Neural cell (in vitro differentiated cells): ENCODE results near the gene GUCA2B. TPM values are rescaled to one million over a fixed set of nuclear protein-coding genes. Genes with fewer than 3 reads are reported as not detected.

Source experiments
- H2AFZ ChIP-seq: fragments of 200-600, 300-800 bp; sonication (generic), shearing (Covaris generic); 2 replicates; pipeline ENCODE4 v1.6.0; 2014; ENCODE audit warnings: low read depth, mild to moderate bottlenecking, antibody characterized with exemption, low read length, moderate library complexity
- H3F3A ChIP-seq: fragments of 200-600 bp; shearing (Covaris generic); 2 replicates; pipeline ENCODE4 v1.6.1; 2016; ENCODE audit warnings: mild to moderate bottlenecking, moderate library complexity, mixed read lengths, antibody characterized with exemption, low read length; ENCODE audit not compliant: insufficient read depth, poor library complexity, severe bottlenecking
- H3K27ac ChIP-seq: fragments of 200-600, 300-800 bp; sonication (generic), shearing (Covaris generic); 2 replicates; pipeline ENCODE4 v1.5.1; 2014; ENCODE audit warnings: mild to moderate bottlenecking, low read length, moderate library complexity
- H3K27me3 ChIP-seq: fragments of 300-800, 200-600 bp; sonication (generic), shearing (Covaris generic); 2 replicates; pipeline ENCODE4 v1.6.0; 2014; ENCODE audit warnings: mild to moderate bottlenecking, low read depth, low read length, moderate library complexity; ENCODE audit not compliant: insufficient read depth
- H3K36me3 ChIP-seq: fragments of 300-800, 200-600 bp; sonication (generic), shearing (Covaris generic); 2 replicates; pipeline ENCODE4 v1.5.1; 2014; ENCODE audit warnings: mild to moderate bottlenecking, antibody characterized with exemption, low read length, moderate library complexity; ENCODE audit not compliant: insufficient read depth
- H3K4me2 ChIP-seq: fragments of 300-800, 200-600 bp; sonication (generic), shearing (Covaris generic); 2 replicates; pipeline ENCODE4 v1.6.0; 2014; ENCODE audit warnings: mild to moderate bottlenecking, low read length
- H3K4me3 ChIP-seq: fragments of 300-800, 200-600 bp; sonication (generic), shearing (Covaris generic); 2 replicates; pipeline ENCODE4 v1.5.1; 2014; ENCODE audit warnings: mild to moderate bottlenecking, low read length, moderate library complexity
- H3K79me2 ChIP-seq: fragments of 200-600 bp; shearing (Covaris generic); replicated peaks from 2 replicates; pipeline ENCODE4 v1.6.0; 2014; ENCODE audit warnings: mild to moderate bottlenecking, low read length, moderate library complexity; ENCODE audit not compliant: insufficient read depth
- H3K9ac ChIP-seq: fragments of 300-800, 200-600 bp; sonication (generic), shearing (Covaris generic); 2 replicates; pipeline ENCODE4 v1.6.1; 2016; ENCODE audit warnings: mild to moderate bottlenecking, low read length, mixed read lengths
- H3K9me2 ChIP-seq: fragments of 200-600 bp; shearing (Covaris generic); 2 replicates; pipeline ENCODE4 v1.6.1; 2016; ENCODE audit warnings: mild to moderate bottlenecking, low read length, mixed read lengths; ENCODE audit not compliant: insufficient read depth
- H3K9me3 ChIP-seq: fragments of 200-600, 300-800 bp; sonication (generic), shearing (Covaris generic); 2 replicates; pipeline ENCODE4 v1.6.1; 2016; ENCODE audit warnings: mild to moderate bottlenecking, mixed run types, low read length, moderate library complexity, mixed read lengths
- H4K20me1 ChIP-seq: fragments of 200-600 bp; shearing (Covaris generic); 2 replicates; pipeline ENCODE4 v1.6.1; 2016; ENCODE audit warnings: mild to moderate bottlenecking, mixed run types; ENCODE audit not compliant: insufficient read depth
- EP300 ChIP-seq: fragments of 450-650 bp; conservative IDR thresholded peaks from 2 replicates; pipeline ENCODE4 v1.6.1; 2014; ENCODE audit warnings: antibody characterized with exemption, mild to moderate bottlenecking, moderate library complexity; ENCODE audit not compliant: poor library complexity, severe bottlenecking
- EZH2 ChIP-seq: fragments of 200-600, 300-800 bp; shearing (Covaris generic), sonication (generic); IDR thresholded peaks from 2 replicates; pipeline ENCODE4 v1.6.1; 2014; ENCODE audit warnings: antibody characterized with exemption, low read length, borderline replicate concordance, mild to moderate bottlenecking; ENCODE audit not compliant: insufficient read depth, poor library complexity, severe bottlenecking
- MXI1 ChIP-seq: fragments of 450-650 bp; conservative IDR thresholded peaks from 2 replicates; pipeline ENCODE4 v1.6.1; 2014; ENCODE audit warnings: antibody characterized with exemption, mild to moderate bottlenecking; ENCODE audit not compliant: poor library complexity, severe bottlenecking
- POLR2AphosphoS5 ChIP-seq: IDR thresholded peaks from 2 replicates; pipeline ENCODE4 v1.6.1; 2012
- RAD21 ChIP-seq: fragments of 450-650 bp; conservative IDR thresholded peaks from 2 replicates; pipeline ENCODE4 v1.6.1; 2014; ENCODE audit warnings: antibody characterized with exemption, mild to moderate bottlenecking, moderate library complexity
- SMC3 ChIP-seq: fragments of 450-650 bp; conservative IDR thresholded peaks from 2 replicates; pipeline ENCODE4 v1.6.1; 2014; ENCODE audit warnings: antibody characterized with exemption, mild to moderate bottlenecking, moderate library complexity; ENCODE audit not compliant: poor library complexity
- TAF1 ChIP-seq: IDR thresholded peaks from 2 replicates; pipeline ENCODE4 v1.6.1; 2012; ENCODE audit warnings: low read depth
- polyA plus RNA-seq: library from polyadenylated mRNA; depleted of rRNA; stranded (reverse); fragments of >200 nt; gene quantifications from 2 replicates; pipeline ENCODE4 v1.2.3, GENCODE V29; 2014
- TF ChIP-seq, protein P1 (sequence below): fragments of 450-650 bp; IDR thresholded peaks from 2 replicates; pipeline ENCODE4 v1.5.1; 2014; ENCODE audit warnings: antibody characterized with exemption, mild to moderate bottlenecking, moderate library complexity; ENCODE audit not compliant: poor library complexity, severe bottlenecking
- TF ChIP-seq, protein P2 (sequence below): IDR thresholded peaks from 2 replicates; pipeline ENCODE4 v1.6.1; 2012; ENCODE audit warnings: borderline replicate concordance

Gene GUCA2B
- polyA plus RNA-seq, 1 donor from 2014 or later, result not detected

DNA sequence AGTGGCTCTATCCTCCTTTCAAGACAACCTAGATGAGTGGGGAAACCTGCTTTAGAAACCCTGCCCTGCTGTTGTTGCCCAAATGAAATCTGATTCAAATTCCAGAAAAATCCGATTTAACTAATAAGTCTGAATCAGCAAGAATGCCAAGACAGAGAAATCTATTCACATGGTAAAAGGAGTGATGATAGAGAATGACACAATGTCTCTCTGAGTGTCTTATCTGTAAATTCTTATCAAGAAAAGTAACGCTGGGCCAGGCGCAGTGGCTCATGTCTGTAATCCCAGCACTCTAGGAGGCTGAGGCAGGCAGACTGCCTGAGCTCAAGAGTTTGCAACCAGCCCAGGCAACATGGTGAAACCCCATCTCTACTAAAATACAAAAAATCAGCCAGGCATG is 25.0 kb downstream of the GUCA2B start:
- Histone ChIP-seq H3K9me3 (no peaks in the 10 kb centered on the region), H3K4me2 (no peak overlapping the region), H3K27me3 (no peaks in the 10 kb centered on the region)

DNA sequence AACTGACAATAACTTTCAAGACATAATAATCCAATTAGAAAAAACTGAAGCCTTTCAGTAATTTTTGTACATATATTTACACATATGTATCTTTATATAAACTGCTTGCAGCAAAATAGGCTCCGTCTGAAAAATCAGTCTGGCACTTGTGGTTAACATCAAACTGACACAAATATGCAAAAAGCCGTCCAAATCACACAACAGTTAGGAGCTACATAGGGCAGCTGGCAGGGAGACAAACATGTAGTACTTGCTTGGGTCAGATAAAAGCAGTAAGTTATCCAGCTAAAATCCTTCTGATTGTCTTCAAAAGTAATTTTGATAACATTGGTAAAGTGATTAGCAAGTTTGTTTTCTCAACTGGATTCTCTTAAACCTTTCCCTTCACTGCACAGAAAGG is 26.1 kb downstream of the GUCA2B start:
- H3F3A ChIP-seq, result no peaks in the 10 kb centered on the region
- no peak overlapping the region for H3K27ac ChIP-seq
- no peaks in the 10 kb centered on the region for H3K9me3 ChIP-seq
- no peaks in the 10 kb centered on the region for H3K27me3 ChIP-seq
- no peaks in the 10 kb centered on the region for H4K20me1 ChIP-seq
- no peaks in the 10 kb centered on the region for H3K79me2 ChIP-seq
- no peak overlapping the region for H3K4me3 ChIP-seq
- H3K4me2 ChIP-seq, result no peak overlapping the region
- H3K9me2 ChIP-seq, result no peaks in the 10 kb centered on the region
- H3K36me3 ChIP-seq, result no peaks in the 10 kb centered on the region
- H2AFZ ChIP-seq, result no peak overlapping the region
- no peak overlapping the region for H3K9ac ChIP-seq
- no peak for TF ChIP-seq RAD21
- TF ChIP-seq SMC3, result no peak
- TF ChIP-seq, protein P1, sequence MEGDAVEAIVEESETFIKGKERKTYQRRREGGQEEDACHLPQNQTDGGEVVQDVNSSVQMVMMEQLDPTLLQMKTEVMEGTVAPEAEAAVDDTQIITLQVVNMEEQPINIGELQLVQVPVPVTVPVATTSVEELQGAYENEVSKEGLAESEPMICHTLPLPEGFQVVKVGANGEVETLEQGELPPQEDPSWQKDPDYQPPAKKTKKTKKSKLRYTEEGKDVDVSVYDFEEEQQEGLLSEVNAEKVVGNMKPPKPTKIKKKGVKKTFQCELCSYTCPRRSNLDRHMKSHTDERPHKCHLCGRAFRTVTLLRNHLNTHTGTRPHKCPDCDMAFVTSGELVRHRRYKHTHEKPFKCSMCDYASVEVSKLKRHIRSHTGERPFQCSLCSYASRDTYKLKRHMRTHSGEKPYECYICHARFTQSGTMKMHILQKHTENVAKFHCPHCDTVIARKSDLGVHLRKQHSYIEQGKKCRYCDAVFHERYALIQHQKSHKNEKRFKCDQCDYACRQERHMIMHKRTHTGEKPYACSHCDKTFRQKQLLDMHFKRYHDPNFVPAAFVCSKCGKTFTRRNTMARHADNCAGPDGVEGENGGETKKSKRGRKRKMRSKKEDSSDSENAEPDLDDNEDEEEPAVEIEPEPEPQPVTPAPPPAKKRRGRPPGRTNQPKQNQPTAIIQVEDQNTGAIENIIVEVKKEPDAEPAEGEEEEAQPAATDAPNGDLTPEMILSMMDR, result no peak
- TF ChIP-seq, protein P2, sequence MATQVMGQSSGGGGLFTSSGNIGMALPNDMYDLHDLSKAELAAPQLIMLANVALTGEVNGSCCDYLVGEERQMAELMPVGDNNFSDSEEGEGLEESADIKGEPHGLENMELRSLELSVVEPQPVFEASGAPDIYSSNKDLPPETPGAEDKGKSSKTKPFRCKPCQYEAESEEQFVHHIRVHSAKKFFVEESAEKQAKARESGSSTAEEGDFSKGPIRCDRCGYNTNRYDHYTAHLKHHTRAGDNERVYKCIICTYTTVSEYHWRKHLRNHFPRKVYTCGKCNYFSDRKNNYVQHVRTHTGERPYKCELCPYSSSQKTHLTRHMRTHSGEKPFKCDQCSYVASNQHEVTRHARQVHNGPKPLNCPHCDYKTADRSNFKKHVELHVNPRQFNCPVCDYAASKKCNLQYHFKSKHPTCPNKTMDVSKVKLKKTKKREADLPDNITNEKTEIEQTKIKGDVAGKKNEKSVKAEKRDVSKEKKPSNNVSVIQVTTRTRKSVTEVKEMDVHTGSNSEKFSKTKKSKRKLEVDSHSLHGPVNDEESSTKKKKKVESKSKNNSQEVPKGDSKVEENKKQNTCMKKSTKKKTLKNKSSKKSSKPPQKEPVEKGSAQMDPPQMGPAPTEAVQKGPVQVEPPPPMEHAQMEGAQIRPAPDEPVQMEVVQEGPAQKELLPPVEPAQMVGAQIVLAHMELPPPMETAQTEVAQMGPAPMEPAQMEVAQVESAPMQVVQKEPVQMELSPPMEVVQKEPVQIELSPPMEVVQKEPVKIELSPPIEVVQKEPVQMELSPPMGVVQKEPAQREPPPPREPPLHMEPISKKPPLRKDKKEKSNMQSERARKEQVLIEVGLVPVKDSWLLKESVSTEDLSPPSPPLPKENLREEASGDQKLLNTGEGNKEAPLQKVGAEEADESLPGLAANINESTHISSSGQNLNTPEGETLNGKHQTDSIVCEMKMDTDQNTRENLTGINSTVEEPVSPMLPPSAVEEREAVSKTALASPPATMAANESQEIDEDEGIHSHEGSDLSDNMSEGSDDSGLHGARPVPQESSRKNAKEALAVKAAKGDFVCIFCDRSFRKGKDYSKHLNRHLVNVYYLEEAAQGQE, result no peak
- TF ChIP-seq EP300, result no peak
- TF ChIP-seq TAF1, result no peak
- no peak for TF ChIP-seq POLR2AphosphoS5
- no peak for TF ChIP-seq EZH2
- TF ChIP-seq MXI1, result no peak

More for the DNA sequence above, 25.0 kb downstream of the GUCA2B start:
- Histone ChIP-seq H3K4me3 (no peak overlapping the region), H3K27ac (no peak overlapping the region), H4K20me1 (no peaks in the 10 kb centered on the region), H2AFZ (no peak overlapping the region), H3K79me2 (no peaks in the 10 kb centered on the region), H3K9ac (no peak overlapping the region), H3K36me3 (no peaks in the 10 kb centered on the region), H3F3A (no peaks in the 10 kb centered on the region), H3K9me2 (no peaks in the 10 kb centered on the region)
- TF ChIP-seq, protein P2, result no peak
- TF ChIP-seq POLR2AphosphoS5 (no peak), TAF1 (no peak), MXI1 (no peak), RAD21 (no peak), EZH2 (no peak), EP300 (no peak), SMC3 (no peak)
- TF ChIP-seq, protein P1, result no peak
